Measurements from ENCODE around the gene WDR19. TPM values are rescaled to one million over a fixed set of nuclear protein-coding genes. Genes with fewer than 3 reads are reported as not detected.
"Not testable (repeated sequence)": the region's sequence is repeated elsewhere in the genome, so short reads cannot be mapped to it uniquely, and the experiment has no call there.

Gene WDR19
- total RNA-seq, 1 donor from 2014 or later, result 45.9 TPM

DNA sequence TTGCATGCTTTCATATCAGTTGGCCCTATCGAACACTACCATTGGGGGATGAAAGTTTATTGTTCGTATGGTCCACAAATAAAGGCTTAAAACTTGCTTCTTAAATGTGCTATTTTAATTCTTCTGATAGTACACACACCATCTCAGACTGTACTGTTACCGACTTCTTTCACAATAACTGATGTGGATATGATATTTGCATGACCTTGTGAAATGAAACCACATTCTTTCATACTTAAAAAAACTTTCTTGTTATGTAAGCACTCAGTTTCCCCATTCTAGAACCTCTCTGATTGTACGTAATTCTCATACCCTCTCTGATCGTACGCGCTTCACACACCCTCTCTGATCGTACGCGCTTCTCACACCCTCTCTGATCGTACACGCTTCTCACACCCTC is 12.0 kb upstream of the WDR19 start:
- Mint-ChIP-seq H3K4me1 (ENCODE audit: unreplicated experiment) (no peaks in the 10 kb centered on the region), H3K27ac (ENCODE audit: unreplicated experiment) (no peak overlapping the region), H3K36me3 (ENCODE audit: unreplicated experiment) (no peaks in the 10 kb centered on the region), H3K4me3 (ENCODE audit: unreplicated experiment) (no peak overlapping the region), H3K9me3 (ENCODE audit: unreplicated experiment) (peaks cover 5% of the 10 kb centered on the region), H3K27me3 (ENCODE audit: unreplicated experiment) (peaks cover 44% of the 10 kb centered on the region)
- DNase-seq (ENCODE audit: extremely low spot score, unreplicated experiment), result no peak
- TF ChIP-seq, protein P1, sequence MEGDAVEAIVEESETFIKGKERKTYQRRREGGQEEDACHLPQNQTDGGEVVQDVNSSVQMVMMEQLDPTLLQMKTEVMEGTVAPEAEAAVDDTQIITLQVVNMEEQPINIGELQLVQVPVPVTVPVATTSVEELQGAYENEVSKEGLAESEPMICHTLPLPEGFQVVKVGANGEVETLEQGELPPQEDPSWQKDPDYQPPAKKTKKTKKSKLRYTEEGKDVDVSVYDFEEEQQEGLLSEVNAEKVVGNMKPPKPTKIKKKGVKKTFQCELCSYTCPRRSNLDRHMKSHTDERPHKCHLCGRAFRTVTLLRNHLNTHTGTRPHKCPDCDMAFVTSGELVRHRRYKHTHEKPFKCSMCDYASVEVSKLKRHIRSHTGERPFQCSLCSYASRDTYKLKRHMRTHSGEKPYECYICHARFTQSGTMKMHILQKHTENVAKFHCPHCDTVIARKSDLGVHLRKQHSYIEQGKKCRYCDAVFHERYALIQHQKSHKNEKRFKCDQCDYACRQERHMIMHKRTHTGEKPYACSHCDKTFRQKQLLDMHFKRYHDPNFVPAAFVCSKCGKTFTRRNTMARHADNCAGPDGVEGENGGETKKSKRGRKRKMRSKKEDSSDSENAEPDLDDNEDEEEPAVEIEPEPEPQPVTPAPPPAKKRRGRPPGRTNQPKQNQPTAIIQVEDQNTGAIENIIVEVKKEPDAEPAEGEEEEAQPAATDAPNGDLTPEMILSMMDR (IDR thresholded peaks at IDR 0.05), result no peak

DNA sequence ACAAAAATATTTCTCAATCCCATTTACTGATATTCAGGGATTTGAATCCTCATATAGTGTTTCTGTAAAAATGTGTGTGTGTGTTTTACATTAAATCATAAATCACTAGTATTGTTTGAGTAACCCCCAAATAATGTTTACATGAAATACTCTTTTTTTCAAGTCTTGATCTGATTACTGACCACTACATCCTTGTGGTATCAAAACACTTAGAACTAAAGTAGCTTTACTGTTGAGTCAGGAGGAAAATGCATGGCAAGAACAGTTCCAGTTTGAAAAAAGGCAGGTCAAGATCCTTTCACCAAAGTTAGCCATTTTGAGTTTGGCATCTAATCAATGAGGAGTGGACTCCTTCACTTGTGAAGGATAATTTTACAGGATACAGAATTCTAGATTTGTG is 3.6 kb upstream of the WDR19 start:
- H3K4me1 Mint-ChIP-seq (ENCODE audit: unreplicated experiment), result peaks cover 7% of the 10 kb centered on the region
- TF ChIP-seq, protein P1 (IDR thresholded peaks at IDR 0.05), result no peak
- peaks cover 24% of the 10 kb centered on the region for H3K27me3 Mint-ChIP-seq (ENCODE audit: unreplicated experiment)
- H3K4me3 Mint-ChIP-seq (ENCODE audit: unreplicated experiment), result no peak overlapping the region
- no peak overlapping the region for H3K27ac Mint-ChIP-seq (ENCODE audit: unreplicated experiment)
- no peak for DNase-seq (ENCODE audit: extremely low spot score, unreplicated experiment)
- no peaks in the 10 kb centered on the region for H3K36me3 Mint-ChIP-seq (ENCODE audit: unreplicated experiment)
- no peaks in the 10 kb centered on the region for H3K9me3 Mint-ChIP-seq (ENCODE audit: unreplicated experiment)

GRCh38 chr4:39179681-39180080 is 2.6 kb upstream of the WDR19 start:
- no peak for DNase-seq (ENCODE audit: extremely low spot score, unreplicated experiment)
- Mint-ChIP-seq H3K36me3 (ENCODE audit: unreplicated experiment) (no peaks in the 10 kb centered on the region), H3K9me3 (ENCODE audit: unreplicated experiment) (no peaks in the 10 kb centered on the region), H3K27me3 (ENCODE audit: unreplicated experiment) (peaks cover 16% of the 10 kb centered on the region), H3K27ac (ENCODE audit: unreplicated experiment) (no peak overlapping the region), H3K4me1 (ENCODE audit: unreplicated experiment) (peaks cover 9% of the 10 kb centered on the region), H3K4me3 (ENCODE audit: unreplicated experiment) (no peak overlapping the region)
- TF ChIP-seq, protein P1 (IDR thresholded peaks at IDR 0.05), result no peak

DNA sequence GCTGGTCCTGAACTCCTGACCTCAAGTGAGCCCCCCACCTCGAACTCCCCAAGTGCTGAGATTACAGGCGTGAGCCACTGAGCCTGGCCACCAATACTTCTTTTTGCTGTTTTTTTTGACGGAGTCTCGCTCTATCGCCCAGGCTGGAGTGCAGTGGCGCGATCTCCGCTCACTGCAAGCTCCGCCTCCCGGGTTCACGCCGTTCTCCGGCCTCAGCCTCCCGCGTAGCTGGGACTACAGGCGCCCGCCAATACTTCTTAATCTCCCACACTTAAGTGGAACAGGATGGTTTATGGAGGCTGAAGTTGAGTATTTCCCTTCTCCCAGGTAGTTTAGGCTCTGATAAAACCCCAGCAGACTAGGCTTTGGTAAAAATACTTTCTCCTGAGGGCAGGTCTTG is 1.7 kb upstream of the WDR19 start:
- not testable (repeated sequence) for DNase-seq (ENCODE audit: extremely low spot score, unreplicated experiment); H3K27me3 Mint-ChIP-seq (ENCODE audit: unreplicated experiment); H3K36me3 Mint-ChIP-seq (ENCODE audit: unreplicated experiment); H3K27ac Mint-ChIP-seq (ENCODE audit: unreplicated experiment); H3K9me3 Mint-ChIP-seq (ENCODE audit: unreplicated experiment); H3K4me3 Mint-ChIP-seq (ENCODE audit: unreplicated experiment)
- H3K4me1 Mint-ChIP-seq (ENCODE audit: unreplicated experiment), result peaks cover 11% of the 10 kb centered on the region

DNA sequence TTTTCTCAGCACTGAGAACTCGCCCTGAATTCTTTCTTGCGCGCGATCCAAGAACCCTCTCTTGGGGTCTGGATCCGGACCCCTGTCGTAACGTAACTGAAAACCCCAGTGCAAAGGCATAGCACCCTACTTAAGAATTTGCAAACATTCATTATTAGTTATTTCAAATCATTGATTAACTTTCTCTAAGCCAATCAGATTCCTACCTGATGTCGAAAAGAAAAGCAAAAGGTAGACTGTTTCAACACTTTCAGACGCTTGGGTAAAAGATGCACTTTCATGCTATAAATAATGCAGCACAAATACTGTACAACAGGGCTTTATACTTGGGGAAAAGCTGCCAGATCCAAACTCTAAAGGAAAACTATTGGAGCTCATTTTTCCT is 817 bp upstream of the WDR19 start:
- Mint-ChIP-seq H3K36me3 (ENCODE audit: unreplicated experiment) (peaks cover 7% of the 10 kb centered on the region), H3K4me3 (ENCODE audit: unreplicated experiment) (peak overlapping the region; percentile 38), H3K4me1 (ENCODE audit: unreplicated experiment) (peaks cover 11% of the 10 kb centered on the region), H3K9me3 (ENCODE audit: unreplicated experiment) (no peaks in the 10 kb centered on the region), H3K27ac (ENCODE audit: unreplicated experiment) (no peak overlapping the region), H3K27me3 (ENCODE audit: unreplicated experiment) (peaks cover 5% of the 10 kb centered on the region)
- TF ChIP-seq, protein P1 (IDR thresholded peaks at IDR 0.05), result no peak
- DNase-seq (ENCODE audit: extremely low spot score, unreplicated experiment), result no peak

DNA sequence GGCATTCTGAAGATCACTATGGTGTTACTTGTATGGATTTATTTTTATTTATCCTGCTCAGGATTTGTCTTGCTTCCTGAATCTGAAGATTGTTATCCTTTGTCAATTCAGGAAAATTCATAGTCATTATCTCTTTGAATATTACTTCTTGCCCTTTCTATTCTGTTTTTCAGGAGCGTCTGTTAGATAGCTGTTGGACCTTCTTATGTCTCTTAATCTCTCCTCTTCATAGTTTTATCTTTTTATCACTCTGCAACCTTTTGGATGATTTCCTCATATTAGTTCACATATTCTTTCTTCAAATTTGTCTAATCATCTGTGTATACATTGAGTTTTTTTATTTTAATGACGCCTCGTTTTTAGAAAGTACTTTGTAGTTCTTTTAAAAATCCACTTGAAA is 19.6 kb downstream of the WDR19 start:
- no peak for DNase-seq (ENCODE audit: extremely low spot score, unreplicated experiment)
- Mint-ChIP-seq H3K9me3 (ENCODE audit: unreplicated experiment) (peaks cover 14% of the 10 kb centered on the region), H3K4me3 (ENCODE audit: unreplicated experiment) (no peak overlapping the region), H3K4me1 (ENCODE audit: unreplicated experiment) (no peaks in the 10 kb centered on the region), H3K27ac (ENCODE audit: unreplicated experiment) (no peak overlapping the region), H3K27me3 (ENCODE audit: unreplicated experiment) (no peaks in the 10 kb centered on the region), H3K36me3 (ENCODE audit: unreplicated experiment) (peaks cover 46% of the 10 kb centered on the region)
- TF ChIP-seq, protein P1 (IDR thresholded peaks at IDR 0.05), result no peak

Data from osteocyte (in vitro differentiated cells).